Coronary artery (tissue), 2 donors: Measurements from ENCODE around the gene DGCR2.

Source experiments
- DNase-seq: peaks from one replicate; pipeline ENCODE4 v3.0.0-alpha.2; 2017; ENCODE audit warnings: low spot score
- H3K27ac ChIP-seq, 2 donors: fragments of 200-600 bp; sonication (generic); one replicate each; pipeline ENCODE4 v1.5.1; 2016 to 2019
- H3K4me3 ChIP-seq: fragments of 200-600 bp; sonication (generic); 2 replicates; pipeline ENCODE4 v1.5.1; 2016; ENCODE audit warnings: mild to moderate bottlenecking, moderate library complexity
- CTCF ChIP-seq: fragments of 200-600 bp; sonication (generic); IDR thresholded peaks from one replicate; pipeline ENCODE4 v1.5.1; 2019; ENCODE audit warnings: antibody characterized with exemption

The DGCR2 gene

GRCh38 chr22:19066531-19067271, 55.5 kb downstream of the DGCR2 start:
- peak; percentile 67 for DNase-seq
- no peak for TF ChIP-seq CTCF
- no peak overlapping the region for H3K4me3 ChIP-seq
- H3K27ac ChIP-seq = no peak overlapping the region

- H3K4me3 ChIP-seq = no peak overlapping the region
- DNase-seq = peak; percentile 33
- no peak for TF ChIP-seq CTCF
Measured at GRCh38 chr22:19065929-19066328, 56.3 kb downstream of the DGCR2 start.

GRCh38 chr22:19065298-19065859, 56.8 kb downstream of the DGCR2 start:
- Histone ChIP-seq H3K27ac (no peak overlapping the region), H3K4me3 (no peak overlapping the region)
- peak; percentile 21 for DNase-seq
- TF ChIP-seq CTCF = no peak

More at GRCh38 chr22:19065929-19066328, 56.3 kb downstream of the DGCR2 start:
- H3K27ac ChIP-seq = no peak overlapping the region

- peak; percentile 65 for DNase-seq
- TF ChIP-seq CTCF = no peak
- Histone ChIP-seq H3K4me3 (no peak overlapping the region), H3K27ac (no peak overlapping the region)
Measured at GRCh38 chr22:19064354-19065054, 57.7 kb downstream of the DGCR2 start.

DNA sequence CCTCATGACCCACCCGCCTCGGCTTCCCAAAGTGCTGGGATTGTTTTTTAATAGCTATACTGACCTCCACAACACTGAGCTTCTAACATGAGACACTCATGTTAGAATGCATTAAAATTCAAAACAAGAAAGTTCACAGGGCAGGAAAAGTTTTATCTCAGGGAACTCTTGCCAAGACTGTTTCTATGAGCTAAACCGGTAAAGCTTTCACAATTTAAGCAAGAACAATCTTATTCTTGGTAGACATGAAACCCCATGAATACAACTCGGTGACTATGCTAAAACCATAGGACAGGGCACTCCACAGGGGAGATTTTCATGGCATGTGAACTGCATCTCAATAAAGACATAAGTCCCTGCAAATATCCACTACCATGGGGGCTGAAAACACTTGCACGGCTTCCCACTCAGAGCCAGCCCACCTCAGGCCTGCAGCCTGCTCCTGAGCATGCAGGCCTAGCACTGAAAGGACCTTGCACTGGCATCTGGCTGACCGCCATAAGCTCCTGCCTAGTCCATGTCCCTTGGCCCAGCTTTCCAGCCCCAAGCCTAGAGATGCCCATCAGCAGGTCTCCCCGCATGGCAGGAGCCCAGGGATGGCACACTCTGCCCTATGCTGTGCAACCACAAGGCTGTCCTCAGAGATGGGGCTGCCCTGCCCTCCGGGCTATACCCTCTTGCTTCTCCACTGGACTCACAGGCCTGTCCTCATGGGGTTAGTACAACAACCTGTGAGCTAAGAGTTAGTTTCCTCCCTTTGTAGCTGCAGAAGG, 58.4 kb downstream of the DGCR2 start:
- Histone ChIP-seq H3K27ac (no peak overlapping the region), H3K4me3 (no peak overlapping the region)
- peak; percentile 64 for DNase-seq
- TF ChIP-seq CTCF = no peak

DNA sequence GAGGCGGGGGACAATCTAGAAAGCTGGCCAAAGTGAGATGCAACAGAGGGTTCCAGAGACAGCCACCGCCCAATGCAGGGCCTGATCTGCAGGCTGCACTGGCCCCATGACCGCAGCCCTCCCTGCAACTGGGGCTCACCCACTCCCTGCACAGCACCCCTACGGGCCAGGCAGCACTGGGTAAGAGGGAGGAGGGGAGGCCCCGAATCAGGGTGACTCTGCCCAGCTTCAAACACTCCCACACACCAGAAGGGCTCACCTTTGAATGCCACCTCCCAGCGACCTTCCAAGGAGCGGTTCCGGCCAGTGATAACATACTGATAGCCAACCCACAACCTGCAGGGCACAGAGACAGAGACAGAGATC, 59.3 kb downstream of the DGCR2 start:
- no peak overlapping the region for H3K27ac ChIP-seq
- peak; percentile 26 for DNase-seq
- TF ChIP-seq CTCF = no peak
- H3K4me3 ChIP-seq = no peak overlapping the region
